Activated CD4-positive, alpha-beta T cell treated with anti-CD3 and anti-CD28 coated beads, Interleukin-2, amount 50 U/mL, for 4 hours (primary cell): ENCODE measurements around the gene TMEM74B.
"Not testable (repeated sequence)": the region's sequence is repeated elsewhere in the genome, so short reads cannot be mapped to it uniquely, and the experiment has no call there.

ENCODE experiments used
- DNase-seq, 2 experiments: peaks; one replicate each; pipeline ENCODE4 v3.0.0-alpha.2; 2020

TMEM74B gene

DNA sequence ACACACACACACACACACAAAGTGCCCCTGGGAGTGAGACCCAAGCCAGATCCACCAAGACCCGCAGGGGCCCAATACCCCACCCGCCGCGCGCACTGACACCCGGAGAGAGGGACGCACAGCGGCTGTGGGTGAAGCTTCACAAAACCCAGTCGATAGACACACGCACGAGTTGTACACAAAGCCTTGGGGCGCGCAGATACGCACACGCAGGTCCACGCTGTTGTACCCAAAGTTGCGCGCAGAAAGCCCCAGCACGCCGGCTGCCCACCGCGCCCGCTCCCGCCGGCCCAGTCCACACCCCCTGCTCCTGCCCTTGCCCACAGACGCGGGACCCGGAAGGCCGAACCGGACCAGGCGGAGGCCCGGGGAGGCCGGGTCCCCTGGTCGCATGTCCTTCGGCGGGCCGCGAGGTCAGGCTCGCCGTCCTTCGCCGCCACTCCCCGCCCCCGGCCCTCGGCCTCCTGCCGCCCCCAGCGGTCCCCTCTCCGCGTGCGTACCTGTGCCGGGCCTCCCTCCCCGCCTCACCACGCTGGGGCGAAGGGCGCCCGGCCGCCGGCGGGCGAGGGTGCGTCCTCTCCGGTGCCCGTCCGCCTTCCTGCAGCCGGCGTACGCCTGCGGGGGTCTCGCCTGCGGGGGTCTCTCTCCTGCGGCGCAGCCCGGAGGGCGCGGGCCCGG lies at the start of gene TMEM74B:
Gene TMEM74B, minus strand, starts transcription at position 344 of the 678 bp plus-strand sequence. CDS start 1,180 bp downstream, outside the sequence.
- no peak for DNase-seq

DNA sequence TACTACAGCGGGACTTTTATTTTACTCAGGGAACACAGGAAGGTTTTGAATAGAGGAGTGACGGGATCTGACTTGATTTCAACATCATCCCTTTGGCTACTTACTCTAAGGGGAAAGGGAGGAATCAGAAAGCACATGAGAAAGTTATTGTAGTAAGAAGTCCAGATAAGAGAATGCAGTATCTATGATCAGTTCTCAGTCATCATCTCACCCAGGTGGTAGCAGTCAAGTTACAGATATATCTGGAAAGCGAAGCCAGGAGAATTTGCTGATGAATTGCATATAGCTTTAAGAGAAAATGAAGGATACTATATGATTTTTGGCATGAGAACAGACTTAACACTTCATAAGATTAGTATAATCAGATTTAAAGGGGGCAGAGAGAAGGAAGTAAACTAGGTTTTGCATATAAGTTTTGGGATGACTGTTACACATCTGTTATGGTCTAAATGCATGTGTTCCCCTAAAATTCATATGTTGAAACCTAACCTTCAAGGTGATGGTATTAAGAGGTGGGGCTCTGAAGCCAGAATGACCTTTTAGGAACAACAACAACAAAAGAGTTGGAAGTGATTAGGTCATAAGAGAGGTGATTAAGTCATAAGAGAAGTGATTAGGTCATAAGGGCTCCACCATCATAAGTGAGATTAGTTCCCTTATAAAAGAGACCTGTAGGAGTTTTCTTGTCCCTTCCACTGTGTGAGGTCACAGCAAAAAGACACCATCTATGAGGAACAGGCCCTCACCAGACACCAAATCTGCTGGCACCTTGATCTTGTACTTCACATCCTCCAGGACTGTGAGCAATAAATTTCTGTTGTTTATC lies 47.7 kb upstream of the TMEM74B start:
- no peak for DNase-seq

DNA sequence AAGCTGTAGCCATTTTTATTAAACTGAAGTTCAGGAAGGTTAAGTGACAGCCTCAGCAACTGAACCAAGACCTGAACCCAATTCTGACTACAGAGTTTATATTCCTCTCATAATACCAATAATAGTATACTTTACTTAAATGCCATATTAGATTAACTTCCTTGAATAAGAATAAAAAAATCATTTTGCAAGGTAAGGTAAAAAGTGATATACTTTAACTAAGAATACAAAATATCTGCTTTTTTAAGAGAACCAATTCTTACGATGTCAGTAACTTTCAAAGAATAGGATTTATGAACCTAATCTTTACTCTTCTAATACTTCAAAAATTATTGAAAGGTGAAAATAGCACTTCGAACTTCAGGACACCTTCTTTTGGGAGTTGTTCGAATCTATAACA lies 44.8 kb upstream of the TMEM74B start:
- DNase-seq: no peak

DNA sequence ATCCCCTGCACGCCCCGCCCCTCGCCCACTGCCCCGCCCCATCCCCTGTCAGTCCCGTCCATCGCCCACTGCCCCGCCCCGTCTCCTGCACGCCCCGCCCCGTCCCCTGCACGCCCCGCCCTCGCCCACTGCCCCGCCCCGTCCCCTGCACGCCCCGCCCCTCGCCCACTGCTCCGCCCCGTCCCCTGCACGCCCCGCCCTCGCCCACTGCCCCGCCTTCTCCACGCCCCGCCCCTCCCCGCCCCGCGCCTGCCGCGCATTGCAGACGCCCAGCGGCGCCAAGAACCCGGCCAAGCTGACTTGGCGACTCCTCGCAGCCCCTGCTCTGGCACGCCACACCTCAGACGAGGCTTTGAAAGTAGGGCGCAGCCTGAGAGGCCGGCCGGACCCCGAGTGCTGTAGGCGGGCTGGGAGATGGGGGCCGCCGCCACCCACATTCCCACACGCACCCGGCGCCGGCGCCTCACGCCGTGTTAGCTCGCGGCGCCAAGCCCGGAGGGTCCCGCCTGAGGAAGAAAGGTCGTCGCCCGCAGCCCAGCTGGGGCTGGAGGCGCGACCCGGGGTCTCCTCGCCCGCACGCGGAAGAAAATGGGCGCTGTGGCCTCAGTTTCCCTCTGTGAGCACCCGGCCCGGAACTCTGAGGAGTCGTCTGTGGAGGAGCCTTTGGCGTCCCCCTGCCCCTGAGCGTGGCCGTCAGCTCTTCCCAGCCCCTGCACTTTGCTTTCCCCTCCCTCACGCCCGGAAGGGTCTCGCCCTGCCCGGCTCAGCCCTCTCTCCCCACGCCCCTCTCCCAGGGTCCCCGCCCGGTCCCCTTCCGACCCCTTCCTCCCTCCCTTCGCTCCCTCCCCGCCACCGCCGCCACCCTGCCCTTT lies 41.2 kb upstream of the TMEM74B start, which contains the start of gene RAD21L1:
Gene RAD21L1, plus strand, starts transcription at position 262 of the 872 bp plus-strand sequence. CDS start 2,410 bp downstream, outside the sequence.
- DNase-seq: peak; percentile 77 to 79

DNA sequence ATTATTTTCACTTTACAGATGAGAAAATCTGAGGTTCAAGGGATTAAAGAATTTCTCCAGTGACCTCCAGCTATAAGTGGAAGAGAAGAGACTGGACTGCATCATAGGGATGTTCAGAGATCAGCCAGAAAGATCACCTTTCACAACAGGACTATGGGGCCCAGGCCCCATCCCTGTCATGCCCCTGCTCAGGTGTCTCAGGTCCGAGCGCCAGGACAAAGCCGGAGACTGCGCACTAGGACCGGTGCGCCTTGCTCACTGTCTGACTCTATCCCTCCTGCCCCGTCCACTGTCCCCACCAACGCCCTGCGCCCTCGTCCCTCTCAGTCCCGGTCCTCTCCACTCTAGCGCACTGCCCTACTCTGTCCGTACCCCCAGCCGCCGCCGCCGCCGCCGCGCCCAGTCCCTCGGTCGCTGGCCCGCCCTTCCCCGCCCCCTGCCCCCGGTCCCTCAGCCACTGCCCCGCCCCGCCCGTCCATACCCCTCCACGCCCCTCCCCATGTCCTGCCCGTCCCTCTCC lies 40.5 kb upstream of the TMEM74B start:
- no peak for DNase-seq

DNA sequence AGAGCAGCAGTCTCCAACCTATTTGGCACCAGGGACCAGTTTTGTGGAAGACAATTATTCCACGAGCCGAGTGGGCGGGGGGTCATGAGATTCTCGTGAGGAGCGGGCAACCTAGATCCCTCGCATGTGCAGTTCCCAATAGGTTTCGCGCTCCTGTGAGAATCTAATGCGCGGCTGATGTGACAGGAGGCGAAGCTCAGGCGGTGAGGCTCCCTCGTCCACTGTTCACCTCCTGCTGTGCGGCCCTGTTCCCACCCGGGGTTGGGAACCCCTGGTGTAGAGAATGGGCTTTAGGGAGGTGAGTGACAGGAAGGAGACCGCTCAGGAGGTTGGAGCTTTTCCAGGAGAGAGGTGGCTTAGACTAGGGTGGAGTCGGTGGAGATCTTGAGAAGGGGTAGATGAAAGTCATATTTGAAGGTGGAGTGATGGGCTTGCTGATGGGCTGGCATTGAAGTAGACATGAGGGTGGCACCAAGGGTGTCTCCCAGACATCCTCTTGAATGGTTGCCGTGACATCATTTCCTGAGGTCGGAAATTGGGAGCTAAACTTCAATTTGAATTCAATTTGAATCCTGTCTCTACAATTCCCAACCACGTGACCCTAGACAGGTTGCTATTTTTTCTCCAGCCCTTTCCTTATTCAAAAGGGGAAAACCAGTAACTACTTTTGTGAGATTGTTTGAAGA lies 39.6 kb upstream of the TMEM74B start:
- no peak for DNase-seq

DNA sequence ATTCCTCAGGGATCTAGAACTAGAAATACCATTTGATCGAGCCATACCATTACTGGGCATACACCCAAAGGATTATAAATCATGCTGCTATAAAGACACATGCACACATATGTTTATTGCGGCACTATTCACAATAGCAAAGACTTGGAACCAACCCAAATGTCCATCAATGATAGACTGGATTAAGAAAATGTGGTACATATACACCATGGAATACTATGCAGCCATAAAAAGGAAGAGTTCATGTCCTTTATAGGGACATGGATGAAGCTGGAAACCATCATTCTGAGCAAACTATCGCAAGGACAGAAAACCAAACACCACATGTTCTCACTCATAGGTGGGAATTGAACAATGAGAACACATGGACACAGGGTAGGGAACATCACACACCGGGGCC lies 38.0 kb upstream of the TMEM74B start:
- DNase-seq: not testable (repeated sequence)

DNA sequence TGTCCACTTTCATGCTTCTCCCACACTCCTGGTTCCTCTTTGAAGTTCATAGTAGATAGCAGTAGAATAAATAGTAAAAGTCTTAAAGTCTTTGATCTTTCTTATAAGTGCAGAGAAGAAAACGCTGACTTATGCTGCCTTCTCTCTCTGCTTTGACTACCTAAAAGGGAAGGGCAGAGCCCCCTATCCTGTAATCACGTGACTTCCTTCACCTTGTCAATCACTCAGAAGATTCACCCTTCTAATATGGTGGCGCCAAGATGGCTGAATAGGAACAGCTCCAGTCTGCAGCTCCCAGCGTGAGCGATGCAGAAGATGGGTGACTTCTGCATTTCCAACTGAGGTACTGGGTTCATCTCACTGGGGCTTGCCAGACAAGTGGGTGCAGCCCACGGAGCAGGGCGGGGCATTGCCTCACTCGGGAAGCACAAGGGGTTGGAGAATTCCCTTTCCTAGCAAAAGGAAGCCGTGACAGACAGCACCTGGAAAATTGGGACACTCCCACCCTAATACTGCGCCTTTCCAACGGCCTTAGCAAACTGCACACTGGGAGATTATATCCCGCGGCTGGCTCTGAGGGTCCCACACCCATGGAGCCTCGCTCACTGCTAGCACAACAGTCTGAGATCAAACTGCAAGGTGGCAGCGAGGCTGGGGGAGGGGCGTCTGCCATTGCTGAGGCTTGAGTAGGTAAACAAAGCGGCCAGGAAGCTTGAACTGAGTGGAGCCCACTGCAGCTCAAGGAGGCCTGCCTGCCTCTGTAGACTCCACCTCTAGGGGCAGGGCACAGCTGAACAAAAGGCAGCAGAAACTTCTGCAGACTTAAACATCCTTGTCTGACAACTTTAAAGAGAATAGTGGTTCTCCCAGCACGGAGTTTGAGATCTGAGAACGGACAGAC lies 32.0 kb upstream of the TMEM74B start:
- DNase-seq: not testable (repeated sequence)

DNA sequence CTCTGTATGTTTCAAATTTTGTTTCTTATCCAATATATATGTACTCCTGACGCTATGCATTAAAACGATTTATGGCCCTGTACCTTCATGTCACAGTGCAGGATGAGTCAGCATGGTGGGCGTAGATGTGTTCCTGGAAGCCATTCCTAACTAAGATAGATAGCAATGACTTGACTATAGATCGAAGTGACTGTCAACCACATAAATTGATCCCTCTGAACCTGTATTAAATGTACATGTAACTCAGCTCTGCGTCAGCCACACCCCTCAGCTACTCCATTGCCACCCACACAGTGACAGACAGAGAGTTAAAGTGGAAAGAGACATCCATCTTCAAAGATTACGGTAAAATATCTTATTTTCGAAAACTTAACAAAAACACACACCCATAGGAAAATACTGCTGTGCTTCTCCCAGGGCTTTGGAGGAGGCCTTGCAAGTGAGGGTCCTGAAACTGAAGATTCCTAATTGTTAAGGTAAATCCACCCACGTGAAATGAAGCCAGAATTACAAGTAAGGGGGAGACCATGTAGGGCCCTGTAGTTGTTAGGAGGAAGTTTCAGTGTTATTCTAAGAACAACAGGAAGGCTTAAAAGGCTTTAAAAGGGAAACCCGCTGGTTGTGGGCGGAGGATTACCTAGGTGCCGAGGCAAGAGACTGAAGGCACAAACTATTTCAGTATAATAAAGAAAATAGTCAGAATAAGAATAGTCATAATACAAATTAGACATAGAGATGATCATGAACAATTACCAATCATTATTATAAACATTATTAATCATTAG lies 30.8 kb upstream of the TMEM74B start:
- DNase-seq: peak; percentile 42 to 50

DNA sequence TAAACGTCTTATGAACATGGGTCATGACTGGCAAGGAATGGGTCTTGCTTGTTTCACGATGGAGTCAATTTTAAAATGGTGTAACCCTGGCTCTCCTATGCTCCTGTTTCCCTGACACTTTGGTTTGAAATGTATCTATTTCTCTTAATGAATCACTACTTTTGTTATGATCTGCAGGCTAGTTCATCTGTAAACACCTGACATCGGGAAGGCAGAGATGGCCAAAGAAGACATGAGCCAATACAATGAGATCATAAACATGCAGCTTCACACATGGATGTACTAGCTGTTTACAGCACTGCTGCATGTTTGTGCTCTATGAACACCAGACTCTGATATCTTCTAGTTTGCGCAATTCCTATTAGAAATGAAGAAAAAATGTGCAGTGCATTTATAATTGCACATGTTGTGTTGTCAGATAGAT lies 30.1 kb upstream of the TMEM74B start:
- no peak for DNase-seq

DNA sequence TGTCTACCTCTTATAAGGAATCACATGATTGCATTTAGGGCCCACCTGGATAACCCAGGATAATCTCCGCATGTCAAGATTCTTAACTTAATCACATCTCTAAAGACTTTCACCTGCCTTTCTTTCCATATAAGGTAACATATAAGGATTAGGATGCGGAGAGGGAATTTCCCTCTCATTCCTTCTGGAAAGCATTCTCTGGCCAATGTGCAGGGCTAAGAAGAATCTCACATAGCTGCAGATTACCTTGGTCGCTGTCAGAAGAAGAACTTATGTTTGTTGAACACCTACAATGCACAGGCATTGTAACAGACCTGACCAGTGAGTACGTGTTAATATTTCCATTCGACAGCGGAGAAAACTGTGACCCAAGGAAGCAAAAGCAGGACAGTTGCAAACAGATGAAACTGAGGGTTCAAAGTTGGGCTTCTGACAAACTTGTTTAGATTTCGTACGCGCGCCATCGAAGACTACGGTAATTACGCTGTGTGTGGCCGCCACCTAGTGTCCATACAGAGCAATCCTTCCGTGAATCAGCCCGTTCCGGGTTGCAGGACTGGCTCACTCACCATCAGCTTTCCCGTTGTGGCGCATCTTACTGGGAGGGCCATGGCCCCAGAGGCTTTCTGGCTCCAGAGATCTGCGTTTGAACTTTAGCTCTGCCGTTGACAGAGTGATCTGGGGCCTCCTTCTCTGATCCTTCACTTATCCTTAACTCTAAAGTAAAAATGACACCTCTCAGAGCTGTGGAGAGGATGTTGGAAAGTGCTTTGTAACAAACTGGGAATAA lies 28.0 kb upstream of the TMEM74B start:
- peak; percentile 59 to 63 for DNase-seq

DNA sequence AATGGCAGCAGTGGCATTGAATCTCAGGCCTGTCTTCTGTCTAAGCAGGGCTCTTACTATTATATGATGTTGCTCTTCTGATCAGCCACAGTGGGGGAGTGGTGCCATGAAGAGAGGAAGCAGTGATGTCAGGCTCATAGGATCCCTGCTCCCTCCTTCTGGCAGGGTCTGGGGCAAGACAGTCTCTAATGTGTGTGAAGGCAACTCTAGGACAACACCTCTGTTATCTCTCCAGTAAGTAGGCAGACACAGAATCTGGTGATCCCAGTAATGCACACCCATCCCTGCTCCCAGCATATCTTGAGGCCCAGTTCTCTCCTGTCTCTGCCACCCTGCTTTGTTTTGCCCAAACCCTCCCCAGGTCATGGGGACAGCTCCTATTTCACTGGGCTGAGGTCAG lies 27.2 kb upstream of the TMEM74B start:
- DNase-seq: no peak

DNA sequence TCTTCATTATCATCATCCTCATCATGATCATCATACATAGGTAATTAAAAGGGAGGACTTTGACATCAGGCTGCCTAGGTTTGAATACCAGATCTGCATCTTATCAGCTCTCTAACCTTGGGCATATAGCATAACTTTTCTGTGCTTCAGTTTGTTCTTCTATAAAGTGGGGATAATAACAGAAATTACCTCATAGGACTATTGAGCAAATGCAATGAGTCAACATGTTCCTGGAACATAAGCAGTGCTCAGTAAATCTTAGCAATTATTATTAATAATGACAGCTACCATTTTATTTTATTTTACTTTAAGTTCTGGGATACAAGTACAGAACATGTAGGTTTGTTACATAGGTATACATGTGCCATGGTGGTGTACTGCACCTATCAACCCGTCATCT lies 25.7 kb upstream of the TMEM74B start:
- DNase-seq: no peak

DNA sequence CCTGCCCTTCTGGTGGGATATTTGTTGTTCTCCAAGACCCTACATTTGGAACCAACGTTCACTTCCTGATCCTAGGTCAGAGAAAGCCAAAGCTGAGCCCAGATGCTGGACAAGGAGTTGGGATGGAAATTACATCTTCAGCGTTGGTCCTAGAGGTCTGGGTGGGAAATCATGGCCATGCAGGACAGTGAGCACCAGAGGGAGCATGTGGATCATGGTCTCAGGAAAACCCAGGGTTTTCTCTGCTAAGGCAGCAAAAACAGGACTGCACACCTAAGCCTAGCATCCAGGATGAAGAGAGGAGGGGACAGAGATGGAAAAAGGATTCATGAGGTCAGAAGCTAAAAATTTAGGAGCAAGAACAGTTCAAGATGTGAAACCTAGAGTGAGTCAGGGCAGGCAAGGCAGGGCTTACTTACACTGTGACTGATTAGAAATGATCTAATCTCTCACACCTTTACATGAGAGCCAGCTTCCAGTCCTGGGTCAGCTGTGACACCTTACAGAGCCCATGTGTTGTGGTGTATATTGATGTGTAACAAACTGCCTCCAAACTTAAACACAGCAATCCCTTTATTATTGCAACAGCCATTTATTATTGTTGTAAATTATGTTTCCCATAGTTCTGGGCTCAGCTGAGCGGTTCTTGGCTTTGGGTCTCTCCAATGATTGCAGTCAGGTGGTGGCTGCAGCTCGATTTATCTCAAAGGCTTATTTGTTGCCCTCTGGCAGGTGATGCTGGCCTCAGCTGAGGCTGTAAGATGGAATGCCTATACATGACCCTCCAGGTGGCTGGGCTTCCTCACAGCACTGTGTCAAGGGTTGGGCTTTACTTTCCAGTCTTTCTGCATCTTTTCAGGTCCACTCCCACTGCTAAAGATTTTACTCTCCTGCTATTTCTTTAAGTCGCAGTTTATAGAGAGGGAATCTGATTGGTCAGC lies 24.9 kb upstream of the TMEM74B start:
- DNase-seq: no peak

DNA sequence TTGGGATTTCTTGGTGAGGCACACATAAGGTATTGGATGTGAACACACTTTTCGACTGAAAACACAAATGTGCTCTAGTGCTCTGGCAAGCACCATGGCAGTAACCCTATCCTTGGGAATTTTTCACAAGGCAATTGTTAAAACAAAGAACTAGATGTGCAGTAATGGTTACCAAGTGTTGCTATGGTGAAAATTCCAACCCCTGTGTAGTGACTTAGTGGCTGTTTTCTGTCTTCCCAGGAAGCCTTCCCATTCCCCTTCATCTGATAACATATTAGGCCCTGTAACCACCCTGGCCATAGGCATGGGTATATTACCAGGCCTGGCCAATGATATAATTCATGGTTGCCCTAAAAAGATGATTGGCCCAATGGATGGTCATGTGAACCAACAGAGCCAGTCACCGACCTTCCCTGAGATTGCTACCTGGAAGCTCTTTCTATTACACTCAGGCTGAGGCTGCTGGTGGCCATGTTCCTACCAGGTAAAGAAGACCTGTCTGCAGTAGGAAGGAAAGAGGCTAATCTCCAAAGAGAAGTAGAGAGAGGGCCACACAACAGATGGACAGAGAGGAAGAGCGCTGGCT lies 22.6 kb upstream of the TMEM74B start:
- no peak for DNase-seq

DNA sequence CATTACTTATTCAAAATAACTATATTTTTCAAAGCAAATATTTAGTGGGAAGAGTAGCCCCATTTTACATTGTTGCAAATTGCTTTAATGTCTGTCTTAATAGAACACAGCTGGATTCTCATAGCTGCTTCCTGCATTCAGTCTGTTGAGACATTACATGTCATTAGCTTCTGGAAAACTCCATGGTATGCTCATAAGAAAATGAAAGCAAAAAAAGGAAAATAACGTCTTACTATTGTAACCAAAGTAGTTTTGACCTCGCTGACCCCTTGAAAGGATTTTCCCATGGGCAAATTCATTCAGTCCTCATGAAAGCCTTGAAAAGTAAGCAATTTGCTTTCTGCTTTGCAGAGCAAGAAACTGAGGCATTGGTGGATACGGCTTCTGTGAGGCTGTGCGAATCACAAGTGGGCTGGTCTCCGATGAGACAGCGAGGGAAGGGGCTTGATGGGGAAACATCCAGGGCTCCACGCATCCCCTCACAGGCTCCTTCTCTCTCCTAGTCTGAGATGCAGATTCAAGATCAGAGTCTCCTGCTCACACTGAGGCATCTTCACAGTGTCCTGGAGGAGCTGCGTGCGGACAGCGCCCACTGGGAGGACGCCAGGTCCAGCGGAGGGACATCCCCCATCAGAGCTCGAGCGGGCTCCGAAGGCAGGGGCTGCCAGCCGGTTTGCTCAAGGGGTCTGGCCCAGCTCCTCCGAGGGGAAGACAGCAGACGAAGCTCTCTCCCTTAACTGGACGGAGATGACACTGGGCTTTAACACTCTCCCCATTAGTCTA lies 21.8 kb upstream of the TMEM74B start:
- no peak for DNase-seq

DNA sequence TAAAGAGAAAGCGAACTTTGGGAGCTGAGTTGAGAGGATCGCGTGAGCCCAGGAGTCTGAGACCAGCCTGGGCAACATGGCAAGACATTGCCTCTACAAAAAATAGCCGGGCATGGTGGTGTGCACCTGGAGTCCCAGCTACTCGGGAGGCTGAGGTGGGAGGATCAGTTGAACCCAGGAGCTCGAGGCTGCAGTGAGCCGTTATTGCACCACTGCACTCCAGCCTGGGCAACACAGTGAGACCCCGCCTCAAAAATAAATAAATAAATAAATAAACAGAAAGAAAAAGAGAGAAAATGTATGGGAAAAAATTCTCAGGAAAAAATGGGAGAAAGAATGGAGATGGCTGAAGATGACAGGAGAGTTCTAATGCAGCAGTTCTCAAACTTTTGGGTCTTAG lies 21.0 kb upstream of the TMEM74B start:
- no peak for DNase-seq
